H9 (cell line): Measurements from ENCODE around the gene GLT6D1. TPM values are rescaled to one million over a fixed set of nuclear protein-coding genes. Genes with fewer than 3 reads are reported as not detected.

Experiments
- DNase-seq: peaks from one replicate; pipeline ENCODE4 v3.0.0-alpha.2; 2017
- H2AFZ ChIP-seq: one replicate; pipeline ENCODE4 v1.6.1; 2013; ENCODE audit warnings: mild to moderate bottlenecking, low read length, control low read depth, moderate library complexity
- H2AK5ac ChIP-seq: 2 replicates; pipeline ENCODE4 v1.6.1; 2013; ENCODE audit warnings: low read length, control low read depth, mixed read lengths; ENCODE audit not compliant: insufficient read length
- H2BK120ac ChIP-seq: one replicate; pipeline ENCODE4 v1.6.1; 2013; ENCODE audit warnings: low read depth, mild to moderate bottlenecking, low read length, control low read depth, inconsistent platforms; ENCODE audit not compliant: poor library complexity, severe bottlenecking
- H2BK12ac ChIP-seq: 2 replicates; pipeline ENCODE4 v1.6.1; 2013; ENCODE audit warnings: low read length, control low read depth, mixed read lengths, low read depth; ENCODE audit not compliant: insufficient read length
- H2BK15ac ChIP-seq: 2 replicates; pipeline ENCODE4 v1.6.1; 2013; ENCODE audit warnings: low read depth, low read length, control low read depth
- H2BK20ac ChIP-seq: one replicate; pipeline ENCODE4 v1.6.1; 2013; ENCODE audit warnings: low read depth, mild to moderate bottlenecking, low read length, control low read depth, inconsistent platforms; ENCODE audit not compliant: poor library complexity, severe bottlenecking
- H2BK5ac ChIP-seq: 2 replicates; pipeline ENCODE4 v1.6.1; 2013; ENCODE audit warnings: low read length, control low read depth, mixed read lengths; ENCODE audit not compliant: insufficient read length
- H3K14ac ChIP-seq: 2 replicates; pipeline ENCODE4 v1.6.1; 2013; ENCODE audit warnings: low read length, control low read depth; ENCODE audit not compliant: insufficient read depth
- H3K18ac ChIP-seq: 2 replicates; pipeline ENCODE4 v1.6.1; 2013; ENCODE audit warnings: low read depth, mild to moderate bottlenecking, mixed read lengths, low read length, control low read depth; ENCODE audit not compliant: insufficient read length
- H3K23ac ChIP-seq: 2 replicates; pipeline ENCODE4 v1.6.1; 2013; ENCODE audit warnings: low read length, control low read depth, mixed read lengths, low read depth; ENCODE audit not compliant: insufficient read length
- H3K23me2 ChIP-seq: 2 replicates; pipeline ENCODE4 v1.6.1; 2013; ENCODE audit warnings: low read depth, mild to moderate bottlenecking, mixed read lengths, low read length, control low read depth; ENCODE audit not compliant: insufficient read length, poor library complexity, severe bottlenecking
- H3K27ac ChIP-seq: 2 replicates; pipeline ENCODE4 v1.5.1; 2013; ENCODE audit warnings: low read length, control low read depth, mixed read lengths, low read depth; ENCODE audit not compliant: insufficient read length
- H3K27me3 ChIP-seq: 2 replicates; pipeline ENCODE4 v1.6.1; 2013; ENCODE audit warnings: low read length, control low read depth, inconsistent platforms; ENCODE audit not compliant: insufficient read depth
- H3K4ac ChIP-seq: 2 replicates; pipeline ENCODE4 v1.6.1; 2013; ENCODE audit warnings: low read depth, mild to moderate bottlenecking, control low read depth, inconsistent platforms, low read length, moderate library complexity
- H3K4me1 ChIP-seq: 2 replicates; pipeline ENCODE4 v1.6.1; 2013; ENCODE audit warnings: low read length, control low read depth, inconsistent platforms; ENCODE audit not compliant: insufficient read depth
- H3K4me2 ChIP-seq: 2 replicates; pipeline ENCODE4 v1.6.1; 2013; ENCODE audit warnings: low read length, control low read depth, mixed read lengths; ENCODE audit not compliant: insufficient read length, insufficient read depth
- H3K56ac ChIP-seq: 2 replicates; pipeline ENCODE4 v1.6.1; 2013; ENCODE audit warnings: low read depth, mild to moderate bottlenecking, mixed read lengths, low read length, control low read depth; ENCODE audit not compliant: insufficient read length
- H3K79me1 ChIP-seq: 2 replicates; pipeline ENCODE4 v1.6.1; 2013; ENCODE audit warnings: low read depth, mild to moderate bottlenecking, moderate library complexity, low read length, control low read depth, inconsistent platforms; ENCODE audit not compliant: insufficient read depth, poor library complexity, severe bottlenecking
- H3K79me2 ChIP-seq: 2 replicates; pipeline ENCODE4 v1.6.1; 2013; ENCODE audit warnings: low read length, control low read depth, inconsistent platforms; ENCODE audit not compliant: insufficient read depth
- H3K9ac ChIP-seq: 2 replicates; pipeline ENCODE4 v1.6.1; 2013; ENCODE audit warnings: low read length, control low read depth, mixed read lengths; ENCODE audit not compliant: insufficient read length; ENCODE audit errors: extremely low read depth
- H3K9me3 ChIP-seq: one replicate; pipeline ENCODE4 v1.6.1; 2013; ENCODE audit warnings: low read depth, low read length, inconsistent platforms; ENCODE audit not compliant: control insufficient read depth
- H3T11ph ChIP-seq: one replicate; pipeline ENCODE4 v1.6.1; 2013; ENCODE audit warnings: mild to moderate bottlenecking, low read length, control low read depth, inconsistent platforms
- H4K20me1 ChIP-seq: one replicate; pipeline ENCODE4 v1.6.1; 2013; ENCODE audit not compliant: control insufficient read depth, insufficient read length, insufficient read depth
- H4K5ac ChIP-seq: 2 replicates; pipeline ENCODE4 v1.6.1; 2013; ENCODE audit warnings: low read depth, mild to moderate bottlenecking, mixed read lengths, low read length, control low read depth; ENCODE audit not compliant: insufficient read length
- H4K8ac ChIP-seq: replicated peaks from 2 replicates; pipeline ENCODE4 v1.6.1; 2013; ENCODE audit warnings: low read length, control low read depth, mixed read lengths, low read depth; ENCODE audit not compliant: insufficient read length
- H4K91ac ChIP-seq: 2 replicates; pipeline ENCODE4 v1.6.1; 2013; ENCODE audit warnings: low read depth, mild to moderate bottlenecking, moderate library complexity, mixed read lengths, low read length, control low read depth; ENCODE audit not compliant: insufficient read length
- H3K27ac Mint-ChIP-seq, 3 experiments: 2 replicates in 2 of 3; 3 replicates in 1 of 3; pipeline ENCODE4 v1.8.0; 2020 to 2021; ENCODE audit warnings: mixed read lengths in 3 of 3, mild to moderate bottlenecking in 1 of 3, moderate library complexity in 1 of 3
- H3K27me3 Mint-ChIP-seq: 2 replicates; pipeline ENCODE4 v1.8.0; 2021; ENCODE audit warnings: low read depth, mild to moderate bottlenecking, moderate library complexity, mixed read lengths
- H3K36me3 Mint-ChIP-seq, 3 experiments: 2 replicates in 2 of 3; 3 replicates in 1 of 3; pipeline ENCODE4 v1.8.0; 2020 to 2021; ENCODE audit warnings: low read depth in 3 of 3, mixed read lengths in 3 of 3; ENCODE audit not compliant: insufficient read depth in 1 of 3
- H3K4me1 Mint-ChIP-seq, 2 experiments: 2 replicates each; pipeline ENCODE4 v1.8.0; 2020; ENCODE audit warnings: mixed read lengths in 2 of 2
- H3K4me3 Mint-ChIP-seq, 2 experiments: 2 replicates in 1 of 2; 3 replicates in 1 of 2; pipeline ENCODE4 v1.8.0; 2020 to 2021; ENCODE audit warnings: mild to moderate bottlenecking in 2 of 2, mixed read lengths in 2 of 2, moderate library complexity in 1 of 2
- H3K9me3 Mint-ChIP-seq, 2 experiments: 2 replicates in 1 of 2; 3 replicates in 1 of 2; pipeline ENCODE4 v1.8.0; 2020; ENCODE audit warnings: mild to moderate bottlenecking in 2 of 2, mixed read lengths in 2 of 2, moderate library complexity in 1 of 2
- CTCF ChIP-seq: fragments of 200-600 bp; sonication (generic); conservative IDR thresholded peaks from 3 replicates; pipeline ENCODE4 v1.8.0; 2021; ENCODE audit warnings: antibody characterized with exemption, mild to moderate bottlenecking
- WGBS: extraction: QIAGEN DNeasy Blood & Tissue Kit; methylation state at CpG from one replicate; pipeline ENCODE4 v1.1.7; 2013; ENCODE audit warnings: missing lambda C conversion rate, low lambda C conversion rate, mixed read lengths; ENCODE audit not compliant: insufficient read length; ENCODE audit errors: extremely low coverage; 5-methylcytosine and 5-hydroxymethylcytosine counted together
- total RNA-seq: library from RNA; stranded (reverse); gene quantifications from 2 replicates; pipeline ENCODE4 v1.2.1, GENCODE V29; 2021

Gene GLT6D1
- total RNA-seq, 1 experiment from 2014 or later: not detected

GRCh38 chr9:135583688-135584011 lies 55.7 kb downstream of the GLT6D1 start:
- no peak overlapping the region for H3K9ac ChIP-seq
- H3K4me3 Mint-ChIP-seq: no peak overlapping the region
- no peak overlapping the region for H4K91ac ChIP-seq
- TF ChIP-seq CTCF: no peak
- peaks cover 15% of the 10 kb centered on the region for H3K27me3 Mint-ChIP-seq
- no peak for DNase-seq
- H3K14ac ChIP-seq: no peak overlapping the region
- no peak overlapping the region for H3K4ac ChIP-seq
- H3T11ph ChIP-seq: no peak overlapping the region
- no peak overlapping the region for H2AFZ ChIP-seq
- H3K9me3 ChIP-seq: no peaks in the 10 kb centered on the region
- H2BK15ac ChIP-seq: no peak overlapping the region
- H3K27ac Mint-ChIP-seq: peak overlapping the region in 2 of 3 experiments; percentile 44 to 57; a peak in 1 of 7 replicates
- no peaks in the 10 kb centered on the region for H4K20me1 ChIP-seq
- no peak overlapping the region for H2BK120ac ChIP-seq
- no peak overlapping the region for H2BK12ac ChIP-seq
- H3K56ac ChIP-seq: no peak overlapping the region
- no peak overlapping the region for H3K27ac ChIP-seq
- no peak overlapping the region for H4K8ac ChIP-seq
- H2BK20ac ChIP-seq: no peak overlapping the region
- H3K4me1 Mint-ChIP-seq: peaks cover 0 to 2% of the 10 kb centered on the region in 2 experiments; a peak in 2 of 4 replicates
- no peak overlapping the region for H3K23ac ChIP-seq
- no peak overlapping the region for H4K5ac ChIP-seq
- no peaks in the 10 kb centered on the region for H3K4me1 ChIP-seq
- peaks cover 0 to 3% (median 0%) of the 10 kb centered on the region in 3 experiments; a peak in 1 of 7 replicates for H3K36me3 Mint-ChIP-seq
- H3K79me1 ChIP-seq: no peaks in the 10 kb centered on the region
- no peaks in the 10 kb centered on the region for H3K27me3 ChIP-seq
- no peak overlapping the region for H2BK5ac ChIP-seq
- H3K23me2 ChIP-seq: no peaks in the 10 kb centered on the region
- no peak overlapping the region for H2AK5ac ChIP-seq
- H3K79me2 ChIP-seq: no peaks in the 10 kb centered on the region
- no CpG with 5 or more reads among the region's 16 CpGs for WGBS
- H3K9me3 Mint-ChIP-seq: peaks cover 6 to 9% of the 10 kb centered on the region in 2 experiments
- no peak overlapping the region for H3K4me2 ChIP-seq
- no peak overlapping the region for H3K18ac ChIP-seq
